COLO829 (cell line): ENCODE results near the gene SNX8.

Source experiments
- DNase-seq: peaks from one replicate; pipeline ENCODE4 v3.0.0; 2012; ENCODE audit warnings: low spot score

The SNX8 gene

GRCh38 chr7:2202361-2202761 lies 111.9 kb downstream of the SNX8 start:
- DNase-seq = no peak
